ENCODE results near the gene SLX1B. TPM values are rescaled to one million over a fixed set of nuclear protein-coding genes. Genes with fewer than 3 reads are reported as not detected.
A peak's percentile ranks its signal among the peaks of the same experiment; 100 is the strongest.
"Not testable (repeated sequence)": the region's sequence is repeated elsewhere in the genome, so short reads cannot be mapped to it uniquely, and the experiment has no call there.

Gene SLX1B
- total RNA-seq (2016; rRNA removed; fragmentation: Illumina TruSeq; extraction: Trizol) (53.1 and 70.0 TPM in 2 replicates), polyA plus RNA-seq (2011; rRNA removed) (15.9 and 27.6 TPM in 2 replicates), polyA minus RNA-seq (2011; rRNA and poly(A)+ RNA removed; ENCODE audit: low replicate concordance) (14.5 and 33.4 TPM in 2 replicates), Bru-seq, nascent RNA (percentile 32 among the genes with signal in this experiment), BruChase-seq, experiment 1, labeled RNA remaining after a 6-hour chase (percentile 34 among the genes with signal in this experiment), BruChase-seq, experiment 2, labeled RNA remaining after a 2-hour chase (percentile 38 among the genes with signal in this experiment)
- total RNA-seq (2016; cell fraction: cytosol; rRNA removed; fragmentation: Illumina TruSeq; extraction: Trizol; ENCODE audit: low read depth) = 9.9 and 10.5 TPM in 2 replicates
- total RNA-seq (2016; cell fraction: insoluble cytoplasmic fraction; rRNA removed; fragmentation: Illumina TruSeq; extraction: Trizol) = 46.2 and 74.3 TPM in 2 replicates
- total RNA-seq (2016; cell fraction: membrane; rRNA removed; fragmentation: Illumina TruSeq; extraction: Trizol) = 7.1 and 8.6 TPM in 2 replicates
- 44.6 and 49.3 TPM in 2 replicates for total RNA-seq (2016; cell fraction: nucleus; rRNA removed; fragmentation: Illumina TruSeq; extraction: Trizol)
- 10.6 and 22.8 TPM in 2 replicates for polyA plus RNA-seq (2011; cell fraction: cytosol; rRNA removed)
- 60.6 and 74.5 TPM in 2 replicates for polyA plus RNA-seq (2011; cell fraction: nucleus; rRNA removed)
- 16.2 TPM in 1 of 2 replicates, not detected in the other for polyA plus RNA-seq (2012)
- polyA plus RNA-seq (2016; cell fraction: cytosol; fragmentation: Illumina TruSeq; extraction: Trizol; ENCODE audit: low read depth) = 4.8 and 9.8 TPM in 2 replicates
- 57.4 and 59.8 TPM in 2 replicates for polyA plus RNA-seq (2016; cell fraction: insoluble cytoplasmic fraction; fragmentation: Illumina TruSeq; extraction: Trizol; ENCODE audit: low read depth)
- polyA plus RNA-seq (2016; cell fraction: membrane; fragmentation: Illumina TruSeq; extraction: Trizol; ENCODE audit: low read depth) = 7.1 and 10.8 TPM in 2 replicates
- polyA plus RNA-seq (2016; cell fraction: nucleus; fragmentation: Illumina TruSeq; extraction: Trizol; ENCODE audit: insufficient read depth, low read depth) = 80.0 and 83.0 TPM in 2 replicates
- 9.5 and 11.0 TPM in 2 replicates for polyA minus RNA-seq (2011; cell fraction: cytosol; rRNA and poly(A)+ RNA removed)
- polyA minus RNA-seq (2011; cell fraction: nucleus; rRNA and poly(A)+ RNA removed) = 6.7 and 8.5 TPM in 2 replicates
- long read RNA-seq, experiment 1, transcript SLX1B-201 (6 exons, 1,165 nt) = major isoform, 65 of 75 reads
- long read RNA-seq, experiment 1, partial matches to known transcripts = 5 of 75 reads
- long read RNA-seq, experiment 1, other reads (novel, unspliced or antisense) = 4 of 75 reads
- long read RNA-seq, experiment 2, transcript SLX1B-201 (6 exons, 1,165 nt) = major isoform, 91 of 119 reads
- long read RNA-seq, experiment 2, partial matches to known transcripts = 12 of 119 reads
- long read RNA-seq, experiment 2, other reads (novel, unspliced or antisense) = 12 of 119 reads

DNA sequence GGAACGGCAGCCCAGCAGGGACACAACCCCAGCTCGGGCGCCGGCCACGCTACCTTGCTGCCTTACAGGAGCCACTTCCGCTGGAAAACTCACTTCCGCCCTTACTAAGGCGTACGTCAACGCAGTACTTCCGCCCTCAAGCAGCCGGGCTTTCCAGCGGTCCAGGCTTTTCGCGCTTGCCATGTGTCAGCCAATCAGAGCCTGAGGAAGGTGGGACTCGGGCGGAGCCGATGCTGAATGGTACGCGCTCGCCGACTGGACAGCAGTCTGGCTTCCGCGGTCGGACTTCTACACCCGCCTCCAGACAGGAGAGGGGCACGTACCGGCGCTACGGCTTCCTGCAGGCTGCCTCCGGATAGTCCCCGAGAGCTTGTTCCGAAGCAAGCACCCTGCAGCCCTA lies at the start of gene SLX1B, which contains the start of gene BOLA2:
SLX1B (plus strand) TSS at position 265 of the 400 bp plus-strand sequence.
BOLA2 (minus strand) TSS at position 83 of the 400 bp plus-strand sequence. CDS start 98 bp downstream, outside the sequence.
- no CpG with 5 or more reads among the region's 33 CpGs for WGBS (ENCODE audit: low lambda C conversion rate)
- POLR2A ChIA-PET; H2AFZ ChIP-seq (ENCODE audit: low read length); in situ Hi-C loops (cut with HindIII; ENCODE audit: extremely low pct_ligation_motif_present, low pct_unique_long_range_greater_than_20kb); DNase-seq (ENCODE audit: low spot score); CTCF ChIA-PET (ENCODE audit: low intra/inter-chr PET ratio, low total read pairs); H3K9me3 ChIP-seq (ENCODE audit: low read length); H3K4me3 ChIP-seq (replicated peaks in 1 of 3; ENCODE audit: insufficient read depth in 1 of 3, low read depth in 2 of 3, low read length in 3 of 3); H3K27ac ChIP-seq (ENCODE audit: extremely low read length, insufficient read depth, low read length); H3K79me2 ChIP-seq (ENCODE audit: insufficient read depth, low read length); H4K20me1 ChIP-seq (ENCODE audit: insufficient read depth, low read length); H3K4me2 ChIP-seq (ENCODE audit: low read depth, low read length); BruUV-seq (replicated peaks); intact Hi-C loops (cut with micrococcal nuclease; ENCODE audit: unreplicated experiment); H3K27me3 ChIP-seq (ENCODE audit: control insufficient read depth in 1 of 2, insufficient read depth in 2 of 2, low read length in 2 of 2); H3K9ac ChIP-seq (ENCODE audit: insufficient read depth, low read depth, low read length); H3K4me1 ChIP-seq (ENCODE audit: insufficient read depth, low read length); H3K36me3 ChIP-seq (replicated peaks in 1 of 2; ENCODE audit: control insufficient read depth in 1 of 2, insufficient read depth in 2 of 2, low read length in 2 of 2): not testable (repeated sequence)
- FAIRE-seq (peak; percentile 98), ATAC-seq (peak; percentile 94)

DNA sequence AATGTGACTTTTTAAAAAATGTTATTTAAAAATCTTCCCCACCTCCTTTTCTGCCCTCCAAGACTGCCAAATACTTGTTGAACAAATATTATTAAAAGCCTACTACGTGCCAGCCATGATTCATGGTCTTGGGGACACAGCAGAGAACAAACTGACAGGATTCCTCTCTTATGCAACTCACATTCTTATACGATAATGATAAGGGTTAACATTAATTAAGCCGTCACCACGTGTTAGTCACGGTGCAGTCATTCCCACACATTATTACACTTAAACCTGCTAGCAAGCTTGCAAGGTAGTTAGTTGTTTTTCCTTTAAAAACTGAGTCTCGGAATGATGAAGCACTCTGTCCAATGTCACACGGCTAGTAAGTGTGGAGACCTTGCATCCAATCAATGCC lies 49.1 kb upstream of the SLX1B start:
- H3K4me3 ChIP-seq (replicated peaks in 1 of 3; ENCODE audit: insufficient read depth in 1 of 3, low read depth in 2 of 3, low read length in 3 of 3); H3K27ac ChIP-seq (ENCODE audit: extremely low read length, insufficient read depth, low read length); intact Hi-C loops (cut with micrococcal nuclease; ENCODE audit: unreplicated experiment); CTCF ChIA-PET (ENCODE audit: low intra/inter-chr PET ratio, low total read pairs); POLR2A ChIA-PET; H3K4me1 ChIP-seq (ENCODE audit: insufficient read depth, low read length); H3K27me3 ChIP-seq (ENCODE audit: control insufficient read depth in 1 of 2, insufficient read depth in 2 of 2, low read length in 2 of 2); H3K79me2 ChIP-seq (ENCODE audit: insufficient read depth, low read length); H3K9ac ChIP-seq (ENCODE audit: insufficient read depth, low read depth, low read length); DNase-seq (ENCODE audit: low spot score); in situ Hi-C loops (cut with HindIII; ENCODE audit: extremely low pct_ligation_motif_present, low pct_unique_long_range_greater_than_20kb); H3K36me3 ChIP-seq (replicated peaks in 1 of 2; ENCODE audit: control insufficient read depth in 1 of 2, insufficient read depth in 2 of 2, low read length in 2 of 2); FAIRE-seq; H3K4me2 ChIP-seq (ENCODE audit: low read depth, low read length); ATAC-seq; BruUV-seq (replicated peaks); H4K20me1 ChIP-seq (ENCODE audit: insufficient read depth, low read length); H2AFZ ChIP-seq (ENCODE audit: low read length); H3K9me3 ChIP-seq (ENCODE audit: low read length): not testable (repeated sequence)
- 86% methylated on average over 7 of the region's 7 CpGs for WGBS (ENCODE audit: low lambda C conversion rate)
